HepG2 (cell line): Measurements from ENCODE around the gene FSCN2.

Experiments
- KLF12 ChIP-seq: sonication (generic); formaldehyde crosslinking; IDR thresholded peaks from 2 replicates; pipeline ENCODE4 v1.4.0; 2020; ENCODE audit warnings: missing genetic modification reagents, borderline replicate concordance
- KLF9 ChIP-seq: IDR thresholded peaks from 2 replicates; pipeline ENCODE4 v1.6.1; 2016; ENCODE audit warnings: low read depth
- TF ChIP-seq, protein P1 (sequence below): IDR thresholded peaks from 2 replicates; pipeline ENCODE4 v1.6.1; 2012; ENCODE audit warnings: inconsistent platforms

DNA sequence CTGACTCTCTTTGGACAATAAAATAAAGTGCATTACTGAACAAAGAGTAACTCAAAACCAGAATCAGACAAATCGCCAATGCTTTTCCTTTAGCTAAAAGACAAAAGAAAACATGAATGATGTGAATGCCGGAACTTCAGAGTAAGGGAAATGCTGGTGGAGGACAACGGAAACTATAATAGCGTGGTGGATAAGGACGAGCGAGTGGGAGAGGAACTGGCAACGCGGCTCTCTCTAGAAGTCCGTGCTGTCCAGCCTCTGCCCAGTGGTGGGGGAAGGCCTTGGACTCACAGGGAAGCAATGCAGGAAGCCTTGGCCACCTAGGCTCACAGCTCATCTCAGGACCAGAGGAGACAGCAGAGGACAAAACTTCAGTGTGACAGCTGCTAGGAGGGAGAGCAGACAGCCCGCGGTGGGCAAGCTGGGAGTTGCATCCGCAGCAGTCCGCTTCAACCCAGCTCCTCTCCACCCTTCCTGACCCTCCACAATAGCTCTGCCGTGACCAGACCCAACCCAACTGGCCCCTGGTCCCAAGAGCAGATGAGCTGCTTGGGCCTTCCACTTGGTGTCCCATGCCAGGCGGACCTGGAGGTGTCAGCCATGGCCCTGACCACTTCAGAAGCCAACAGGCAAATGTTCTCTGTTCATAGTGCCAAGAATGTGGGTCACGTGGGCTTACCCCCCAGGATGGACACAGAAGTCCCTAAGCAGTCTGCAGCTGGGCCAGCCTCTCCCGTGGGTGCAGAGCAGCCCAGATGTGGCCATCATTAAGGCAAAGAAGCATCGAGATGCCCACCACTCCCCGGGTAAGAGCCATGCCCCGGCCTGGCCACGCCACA, 29.3 kb downstream of the FSCN2 start:
- TF ChIP-seq, protein P1, sequence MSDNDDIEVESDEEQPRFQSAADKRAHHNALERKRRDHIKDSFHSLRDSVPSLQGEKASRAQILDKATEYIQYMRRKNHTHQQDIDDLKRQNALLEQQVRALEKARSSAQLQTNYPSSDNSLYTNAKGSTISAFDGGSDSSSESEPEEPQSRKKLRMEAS: no peak
- no peak for TF ChIP-seq KLF9 (CRISPR knock-in tag)
- no peak for TF ChIP-seq KLF12
